HG02973 (cell line): Measurements from ENCODE around the gene PLP2.
A peak's percentile ranks its signal among the peaks of the same experiment; 100 is the strongest.
"Not testable (repeated sequence)": the region's sequence is repeated elsewhere in the genome, so short reads cannot be mapped to it uniquely, and the experiment has no call there.

Experiments
- ATAC-seq: cut with Tn5 transposase; IDR thresholded peaks from one replicate; pipeline ENCODE4 v1.9.1; 2021; ENCODE audit warnings: moderate library complexity; ENCODE audit not compliant: unreplicated experiment

PLP2 gene

GRCh38 chrX:49171752-49172279 lies at the start of gene PLP2:
Gene PLP2, plus strand, starts transcription at chrX:49171898. Its CDS starts 103 bp downstream, at chrX:49172001.
- ATAC-seq, result peak; percentile 41

- no peak for ATAC-seq
Measured at GRCh38 chrX:49122499-49122898, 49.2 kb upstream of the PLP2 start.

- not testable (repeated sequence) for ATAC-seq
Measured at GRCh38 chrX:49127742-49128258, 43.9 kb upstream of the PLP2 start.

- ATAC-seq, result no peak
Measured at GRCh38 chrX:49129427-49129826, 42.3 kb upstream of the PLP2 start.

GRCh38 chrX:49132275-49132674 lies 39.4 kb upstream of the PLP2 start:
- ATAC-seq, result not testable (repeated sequence)

- no peak for ATAC-seq
Measured at GRCh38 chrX:49133759-49134158, 37.9 kb upstream of the PLP2 start.

GRCh38 chrX:49137492-49137891 lies 34.2 kb upstream of the PLP2 start:
- ATAC-seq, result no peak

- no peak for ATAC-seq
Measured at GRCh38 chrX:49139713-49140112, 32.0 kb upstream of the PLP2 start.

GRCh38 chrX:49142264-49142663 lies 29.4 kb upstream of the PLP2 start:
- ATAC-seq, result not testable (repeated sequence)

GRCh38 chrX:49143154-49143553 lies 28.5 kb upstream of the PLP2 start:
- ATAC-seq, result not testable (repeated sequence)

- ATAC-seq, result no peak
Measured at GRCh38 chrX:49147282-49147681, 24.4 kb upstream of the PLP2 start.

- no peak for ATAC-seq
Measured at GRCh38 chrX:49147936-49148335, 23.8 kb upstream of the PLP2 start.

GRCh38 chrX:49148390-49149100 lies 23.2 kb upstream of the PLP2 start:
- not testable (repeated sequence) for ATAC-seq

- not testable (repeated sequence) for ATAC-seq
Measured at GRCh38 chrX:49149291-49149690, 22.4 kb upstream of the PLP2 start.

- no peak for ATAC-seq
Measured at GRCh38 chrX:49153467-49153866, 18.2 kb upstream of the PLP2 start.

GRCh38 chrX:49155243-49155899 lies 16.3 kb upstream of the PLP2 start:
- ATAC-seq, result no peak

GRCh38 chrX:49155900-49156837 lies 15.5 kb upstream of the PLP2 start:
- ATAC-seq, result peak; percentile 77

GRCh38 chrX:49157194-49157593 lies 14.5 kb upstream of the PLP2 start:
- no peak for ATAC-seq

GRCh38 chrX:49160908-49161307 lies 10.8 kb upstream of the PLP2 start:
- ATAC-seq, result no peak

GRCh38 chrX:49161632-49162031 lies 10.1 kb upstream of the PLP2 start:
- ATAC-seq, result no peak

GRCh38 chrX:49162620-49163019 lies 9.1 kb upstream of the PLP2 start, which contains the start of gene MAGIX:
Gene MAGIX, plus strand, starts transcription at chrX:49162758. Its CDS starts 132 bp downstream, at chrX:49162890.
- no peak for ATAC-seq
